Measurements from ENCODE around the gene OTOP3. TPM values are rescaled to one million over a fixed set of nuclear protein-coding genes. Genes with fewer than 3 reads are reported as not detected.

OTOP3 gene
- total RNA-seq, 1 donor from 2014 or later = not detected

GRCh38 chr17:74916136-74916850 lies 19.4 kb upstream of the OTOP3 start:
- FAIRE-seq (no peak), DNase-seq (ENCODE audit: low spot score in 2 of 2) (no peak)

DNA sequence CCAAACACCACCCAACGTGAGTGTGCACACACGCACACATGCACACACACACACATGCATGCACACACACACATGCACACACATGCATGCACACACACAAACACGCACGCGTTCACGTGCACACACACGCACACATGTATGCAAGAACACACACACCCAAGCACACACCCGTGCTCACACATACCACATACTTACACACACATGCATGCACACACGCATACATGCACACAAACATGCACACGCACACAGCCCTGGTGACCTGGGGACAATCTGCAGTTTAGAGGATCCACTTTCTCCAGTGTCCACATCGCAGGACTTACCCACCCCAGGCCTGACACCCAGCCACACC lies 18.9 kb upstream of the OTOP3 start:
- DNase-seq (ENCODE audit: low spot score in 2 of 2) = no peak
- FAIRE-seq = no peak

- DNase-seq (ENCODE audit: low spot score in 2 of 2) = no peak
Observed at GRCh38 chr17:74917430-74917829, 18.3 kb upstream of the OTOP3 start.

DNA sequence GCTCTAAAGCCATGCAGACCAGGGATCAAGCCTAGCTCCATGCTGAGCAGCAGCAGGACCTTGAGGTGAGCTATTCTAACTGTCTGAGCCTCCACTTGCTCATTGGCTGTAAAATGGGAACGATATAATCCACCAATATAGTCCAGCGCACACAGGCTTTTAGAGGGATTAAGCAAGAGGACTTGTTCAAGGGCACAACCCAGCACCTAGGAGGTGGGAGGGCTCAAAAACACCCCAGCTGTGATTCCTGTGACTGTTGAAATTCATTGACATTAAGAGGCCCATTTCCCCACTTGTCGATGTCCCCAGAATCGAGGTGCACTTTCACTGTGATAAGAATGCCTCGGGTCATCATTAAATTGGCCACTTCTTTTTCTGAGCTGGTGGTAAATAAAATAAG lies 16.8 kb upstream of the OTOP3 start:
- FAIRE-seq (no peak), DNase-seq (ENCODE audit: low spot score in 2 of 2) (no peak)

More at GRCh38 chr17:74917430-74917829, 18.3 kb upstream of the OTOP3 start:
- no peak for FAIRE-seq

- no peak for DNase-seq (ENCODE audit: low spot score in 2 of 2)
- no peak for FAIRE-seq
Observed at GRCh38 chr17:74919440-74920305, 16.0 kb upstream of the OTOP3 start.

GRCh38 chr17:74920306-74920620 lies 15.4 kb upstream of the OTOP3 start:
- DNase-seq (ENCODE audit: low spot score in 2 of 2) = no peak
- no peak for FAIRE-seq

- no peak for DNase-seq (ENCODE audit: low spot score in 2 of 2)
Observed at GRCh38 chr17:74920642-74921025, 15.1 kb upstream of the OTOP3 start.

GRCh38 chr17:74921026-74921681 lies 14.5 kb upstream of the OTOP3 start:
- DNase-seq (ENCODE audit: low spot score in 2 of 2) (no peak), FAIRE-seq (no peak)

More at GRCh38 chr17:74920642-74921025, 15.1 kb upstream of the OTOP3 start:
- no peak for FAIRE-seq

DNA sequence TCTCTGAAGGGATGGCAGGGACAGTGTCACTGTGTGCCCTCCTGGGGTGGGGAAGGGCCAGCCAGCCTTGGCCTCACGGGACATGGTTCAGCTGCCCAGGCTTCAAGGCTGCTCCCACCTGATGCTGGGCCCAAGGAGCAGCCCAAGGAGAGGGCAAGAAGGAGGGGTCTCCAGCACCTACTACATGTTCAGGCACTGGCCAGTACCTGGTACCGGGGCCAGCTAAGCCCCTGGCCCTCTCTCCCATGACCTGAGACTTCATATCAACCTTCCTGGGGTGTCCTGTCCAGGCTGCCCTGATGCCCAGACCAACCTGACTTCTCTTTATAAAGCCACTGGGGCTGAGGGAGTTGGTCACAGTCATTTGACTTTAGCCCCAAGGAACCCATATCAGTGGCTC lies 13.9 kb upstream of the OTOP3 start:
- FAIRE-seq (no peak), DNase-seq (ENCODE audit: low spot score in 2 of 2) (no peak)

DNA sequence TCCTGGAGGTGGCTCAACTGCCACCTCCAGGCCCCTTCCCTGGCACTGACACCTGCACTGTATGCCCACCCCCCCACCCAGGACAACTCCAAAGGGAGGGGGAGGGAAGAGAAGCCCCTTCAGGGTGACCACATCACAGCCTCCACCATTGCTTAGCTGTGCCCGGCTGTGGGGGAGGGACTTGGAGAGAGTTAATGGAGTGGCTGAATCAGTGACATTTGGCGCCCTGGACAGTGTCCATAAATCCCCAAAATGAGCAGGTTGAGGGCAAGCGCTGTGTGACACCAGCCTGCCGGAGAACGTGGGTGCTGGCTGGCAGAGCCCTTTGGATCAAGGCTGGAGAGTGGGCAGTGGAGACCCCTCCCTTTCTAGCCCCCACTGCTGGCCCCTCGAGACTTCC lies 13.5 kb upstream of the OTOP3 start:
- FAIRE-seq (no peak), DNase-seq (ENCODE audit: low spot score in 2 of 2) (no peak)

GRCh38 chr17:74922694-74923537 lies 12.8 kb upstream of the OTOP3 start, which contains the start of gene USH1G:
Gene USH1G, minus strand, starts transcription at chr17:74923255. Its CDS starts 182 bp downstream, at chr17:74923073.
- DNase-seq (ENCODE audit: low spot score in 2 of 2) (peak; percentile 64 to 76), FAIRE-seq (no peak)

DNA sequence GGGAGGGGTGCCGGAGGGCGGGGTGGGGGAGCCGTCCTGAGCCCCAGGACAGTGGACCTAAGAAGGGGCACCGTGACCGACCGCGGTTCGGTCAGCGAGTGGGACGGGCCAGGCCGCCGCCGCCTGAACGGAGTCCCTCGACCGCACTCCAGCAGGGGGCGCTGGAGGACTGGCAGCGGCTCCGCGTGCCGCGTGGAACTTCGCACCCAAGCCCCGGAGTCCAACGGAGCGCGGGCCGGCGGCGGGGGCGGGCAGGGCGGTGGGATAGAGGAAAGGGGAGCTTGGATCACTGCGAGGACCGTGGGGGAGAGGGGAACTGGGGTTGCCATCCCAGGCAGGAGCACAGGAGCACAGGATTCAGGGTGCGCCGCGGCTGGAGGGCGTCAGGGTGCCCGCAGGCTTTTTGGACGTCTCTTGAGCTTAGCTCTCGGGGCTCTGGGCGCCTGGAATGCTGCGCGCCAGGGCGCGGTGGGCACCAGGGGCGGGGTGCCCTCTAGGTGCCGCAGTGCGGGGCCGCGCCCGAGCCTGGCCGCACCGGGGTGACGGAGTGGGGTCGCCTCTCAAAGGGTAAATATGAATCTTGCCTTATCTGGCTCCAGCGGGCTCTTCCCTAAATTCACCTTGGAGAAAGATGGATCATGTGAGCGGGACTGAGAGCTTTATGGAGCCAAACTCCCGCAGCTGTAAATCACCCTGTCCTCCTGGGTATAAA lies 12.0 kb upstream of the OTOP3 start:
- FAIRE-seq = no peak
- peak; percentile 83 to 89 for DNase-seq (ENCODE audit: low spot score in 2 of 2)

DNA sequence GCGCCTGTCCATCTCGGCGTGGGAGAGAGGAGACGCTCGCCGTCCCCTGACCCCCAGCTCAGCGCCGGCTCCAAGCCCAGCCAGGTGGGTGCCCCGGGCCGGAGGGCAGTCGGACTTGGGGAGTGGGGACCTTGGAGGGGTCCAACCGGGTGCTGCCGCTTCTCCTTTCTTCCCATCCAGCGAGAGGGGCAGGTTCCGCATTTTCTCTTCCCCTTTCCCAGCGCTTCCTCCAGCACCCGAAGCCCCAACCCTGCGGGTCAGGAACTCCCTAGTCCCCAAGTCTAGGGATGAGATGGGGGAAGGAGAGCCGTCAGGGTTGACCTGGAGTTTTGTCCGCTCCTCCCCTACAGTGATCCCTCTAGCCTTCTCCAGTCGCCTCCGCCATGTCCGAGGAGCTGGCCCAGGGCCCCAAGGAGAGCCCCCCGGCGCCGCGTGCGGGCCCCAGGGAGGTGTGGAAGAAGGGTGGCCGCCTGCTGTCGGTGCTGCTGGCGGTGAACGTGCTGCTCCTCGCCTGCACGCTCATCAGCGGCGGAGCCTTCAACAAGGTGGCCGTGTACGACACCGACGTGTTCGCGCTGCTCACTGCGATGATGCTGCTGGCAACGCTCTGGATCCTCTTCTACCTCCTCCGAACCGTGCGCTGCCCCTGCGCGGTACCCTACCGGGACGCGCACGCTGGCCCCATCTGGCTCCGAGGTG lies 11.3 kb upstream of the OTOP3 start, which contains the start of gene OTOP2:
Gene OTOP2, plus strand, starts transcription at position 24 of the 699 bp plus-strand sequence. Its CDS starts 360 bp downstream, at position 384.
- FAIRE-seq (no peak), DNase-seq (ENCODE audit: low spot score in 2 of 2) (peak; percentile 52 to 60)

DNA sequence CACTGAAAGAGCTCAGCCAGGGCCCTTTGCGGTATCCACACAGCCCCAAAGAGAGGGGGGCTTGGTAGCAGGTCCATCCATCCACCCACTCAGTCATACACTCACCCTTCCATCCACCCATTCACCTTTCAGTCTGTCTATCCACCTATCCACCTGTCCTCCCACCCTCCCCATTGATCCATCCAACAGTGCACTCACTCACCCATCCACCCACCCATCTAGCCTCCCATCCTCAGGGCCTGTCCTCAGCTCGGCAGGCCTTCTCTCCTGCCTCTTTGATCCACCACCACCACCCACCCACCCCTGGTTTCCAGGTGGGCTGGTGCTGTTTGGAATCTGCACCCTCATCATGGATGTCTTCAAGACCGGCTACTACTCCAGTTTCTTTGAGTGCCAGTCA lies 10.5 kb upstream of the OTOP3 start:
- FAIRE-seq (no peak), DNase-seq (ENCODE audit: low spot score in 2 of 2) (no peak)

DNA sequence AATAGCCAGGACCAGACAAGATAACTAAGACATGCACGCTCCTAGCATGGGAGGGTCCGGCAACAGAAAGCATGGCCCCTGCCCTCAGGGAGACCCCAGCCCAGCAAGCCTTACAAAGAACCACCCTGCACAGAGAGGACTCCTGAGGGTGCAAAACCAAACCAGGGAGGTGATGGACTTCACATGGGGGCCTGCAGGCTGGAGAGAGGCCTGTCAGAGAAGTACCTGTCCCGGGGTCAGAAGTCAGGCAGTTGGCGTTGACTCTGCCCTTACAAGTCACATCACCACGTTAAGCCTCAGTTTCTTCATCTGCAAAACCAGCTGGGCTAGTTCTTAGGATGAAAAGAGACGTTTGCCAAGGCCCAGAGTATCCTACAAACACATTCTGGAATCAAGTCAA lies 6.9 kb upstream of the OTOP3 start:
- DNase-seq (ENCODE audit: low spot score in 2 of 2) (no peak), FAIRE-seq (no peak)

GRCh38 chr17:74930535-74931036 lies 5.1 kb upstream of the OTOP3 start:
- no peak for FAIRE-seq
- DNase-seq (ENCODE audit: low spot score in 2 of 2) = no peak

- DNase-seq (ENCODE audit: low spot score in 2 of 2) (no peak), FAIRE-seq (no peak)
Observed at GRCh38 chr17:74935048-74935447, 650 bp upstream of the OTOP3 start.

- DNase-seq (ENCODE audit: low spot score in 2 of 2) (no peak), FAIRE-seq (no peak)
Observed at GRCh38 chr17:74936470-74936799, 737 bp downstream of the OTOP3 start.

Measured in frontal cortex (tissue), 4 donors.